HAP-1 (cell line): Measurements from ENCODE around the gene ZNF174.
A peak's percentile ranks its signal among the peaks of the same experiment; 100 is the strongest.

ENCODE experiments used
- DNase-seq, 2 experiments: peaks; one replicate each; pipeline ENCODE4 v3.0.0-alpha.2; 2016 to 2020; ENCODE audit warnings: low spot score in 2 of 2
- H3K27me3 ChIP-seq: fragments of 250-450 bp; sonication (Bioruptor Pico); 2 replicates; pipeline ENCODE4 v1.5.1; 2020; ENCODE audit warnings: low read depth, mild to moderate bottlenecking, moderate library complexity
- H3K36me3 ChIP-seq: fragments of 250-450 bp; sonication (Bioruptor Pico); replicated peaks from 2 replicates; pipeline ENCODE4 v1.5.1; 2020; ENCODE audit warnings: mild to moderate bottlenecking
- H3K4me1 ChIP-seq: fragments of 250-450 bp; sonication (Bioruptor Pico); 2 replicates; pipeline ENCODE4 v1.5.1; 2020; ENCODE audit warnings: mild to moderate bottlenecking
- H3K4me3 ChIP-seq: fragments of 250-450 bp; sonication (Bioruptor Pico); 2 replicates; pipeline ENCODE4 v1.5.1; 2020; ENCODE audit warnings: mild to moderate bottlenecking, moderate library complexity
- H3K9me3 ChIP-seq: fragments of 250-450 bp; sonication (Bioruptor Pico); 2 replicates; pipeline ENCODE4 v1.5.1; 2020; ENCODE audit warnings: mild to moderate bottlenecking, moderate library complexity
- in situ Hi-C: fragments of 300-500 bp; cut with MboI; formaldehyde crosslinking; loops from 3 replicates; pipeline ENCODE4 v1.14.3; 2020; ENCODE audit warnings: low sequenced_read_pairs, inconsistent platforms, mixed read lengths

Gene ZNF174

GRCh38 chr16:3458278-3458851 lies 57.4 kb downstream of the ZNF174 start:
- DNase-seq, result peak; percentile 22 to 45

GRCh38 chr16:3458852-3459361 lies 57.9 kb downstream of the ZNF174 start:
- in situ Hi-C loops, result no loop called here
- Histone ChIP-seq H3K9me3 (no peaks in the 10 kb centered on the region), H3K36me3 (no peaks in the 10 kb centered on the region; the same call in none of the 2 replicates), H3K4me3 (peak overlapping the region; percentile 62), H3K4me1 (peaks cover 20% of the 10 kb centered on the region), H3K27me3 (no peaks in the 10 kb centered on the region)
- no peak for DNase-seq

More at GRCh38 chr16:3458278-3458851, 57.4 kb downstream of the ZNF174 start:
- no peaks in the 10 kb centered on the region for H3K9me3 ChIP-seq
- in situ Hi-C loops, result no loop called here
- H3K27me3 ChIP-seq, result no peaks in the 10 kb centered on the region
- peak overlapping the region; percentile 62 for H3K4me3 ChIP-seq
- no peaks in the 10 kb centered on the region; the same call in none of the 2 replicates for H3K36me3 ChIP-seq
- peaks cover 20% of the 10 kb centered on the region for H3K4me1 ChIP-seq
